Nucleus accumbens (tissue), 56 donors: ENCODE measurements around the gene ZNF613.
"Not testable (repeated sequence)": the region's sequence is repeated elsewhere in the genome, so short reads cannot be mapped to it uniquely, and the experiment has no call there.

Experiments used
- DNase-seq, 56 donors: peaks; one replicate each; lab custom pipeline; 2025; lab: John Stamatoyannopoulos, UW

The ZNF613 gene

DNA sequence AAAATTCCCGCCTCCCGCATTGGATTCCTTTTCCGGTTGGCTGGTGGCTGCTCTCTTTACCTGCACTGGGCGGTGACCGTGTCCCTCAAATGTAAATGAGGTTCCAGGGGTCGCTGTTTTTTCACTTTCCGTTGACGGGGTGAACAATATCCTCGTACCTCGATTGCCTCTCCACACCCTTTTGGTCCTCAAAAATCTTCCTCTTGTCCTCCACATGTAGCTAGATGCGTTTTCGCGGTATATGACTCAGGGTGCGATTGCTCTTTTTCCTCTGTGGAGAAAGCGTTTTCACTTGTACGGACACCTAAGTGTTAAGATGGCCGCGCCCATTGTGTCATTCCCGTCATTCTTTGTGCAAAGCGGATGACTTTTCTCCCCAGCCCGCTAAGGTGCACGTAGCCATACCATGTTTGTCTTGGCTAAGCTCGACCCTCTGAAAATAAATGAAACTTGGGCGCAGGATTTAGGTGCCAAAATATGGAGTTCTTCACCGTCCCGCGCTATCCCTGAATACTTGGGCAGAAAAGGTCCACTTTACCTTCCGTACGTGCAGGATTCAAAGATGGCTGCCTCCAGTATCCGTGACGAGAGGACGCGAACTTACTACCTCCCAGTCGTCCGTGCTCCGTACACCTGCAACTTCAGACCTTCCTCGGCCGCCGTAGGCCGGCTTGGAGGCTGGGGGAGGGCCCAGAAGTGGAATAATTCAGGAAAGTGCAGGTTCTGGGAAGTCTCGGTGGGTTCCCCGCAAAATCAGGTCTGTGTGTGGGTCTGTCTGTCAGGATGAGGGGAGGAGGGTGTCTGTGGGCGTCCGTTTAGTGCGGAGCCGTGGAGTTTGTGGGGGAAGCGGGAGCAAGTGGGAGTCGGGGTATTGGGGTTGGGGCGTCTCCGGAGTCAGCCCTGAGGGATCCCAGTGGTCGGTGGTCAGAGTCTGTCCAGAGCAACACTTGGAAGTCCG lies at the start of gene ZNF613:
Gene ZNF613, plus strand, starts transcription at position 689 of the 958 bp plus-strand sequence. CDS start 8,749 bp downstream, outside the sequence.
- DNase-seq, result peak; percentile 55 to 97 (median 90)

DNA sequence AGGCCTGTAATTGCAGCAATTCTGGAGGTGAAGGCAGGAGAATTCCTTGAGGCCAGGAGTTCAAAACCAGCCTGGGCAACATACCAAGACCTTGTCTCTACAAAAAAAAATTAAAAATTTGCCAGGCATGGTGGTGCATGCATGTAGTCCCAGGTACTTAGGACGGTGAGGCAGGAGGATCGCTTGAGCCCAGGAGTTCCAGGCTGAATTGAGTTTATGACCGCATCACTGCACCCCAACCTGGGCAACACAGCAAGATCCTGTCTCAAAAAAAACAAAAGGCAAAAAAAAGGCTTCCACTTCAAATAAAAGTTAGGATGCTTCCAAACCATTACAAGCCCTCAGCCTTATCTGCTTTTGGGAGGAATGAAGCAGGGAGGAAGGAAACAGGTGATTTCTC lies 44.8 kb upstream of the ZNF613 start:
- DNase-seq, result no peak

DNA sequence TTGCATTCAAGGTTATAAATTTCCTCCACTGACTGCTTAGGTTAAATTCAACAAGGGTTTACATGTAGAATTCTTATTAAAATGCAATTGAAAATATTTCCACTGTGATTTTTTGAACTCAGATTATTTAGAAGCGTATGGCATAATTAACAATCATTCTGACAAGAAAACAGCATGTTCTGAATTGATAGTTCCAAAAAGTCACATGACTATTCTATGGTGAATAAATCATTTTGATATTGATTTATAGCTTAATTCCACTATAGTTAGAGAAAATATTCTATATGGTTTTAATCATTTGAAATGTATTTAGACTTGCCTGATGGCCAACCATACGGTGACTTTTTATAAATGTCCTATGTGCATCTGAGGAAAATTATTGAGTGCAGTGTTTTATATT lies 42.6 kb upstream of the ZNF613 start:
- DNase-seq, result no peak

DNA sequence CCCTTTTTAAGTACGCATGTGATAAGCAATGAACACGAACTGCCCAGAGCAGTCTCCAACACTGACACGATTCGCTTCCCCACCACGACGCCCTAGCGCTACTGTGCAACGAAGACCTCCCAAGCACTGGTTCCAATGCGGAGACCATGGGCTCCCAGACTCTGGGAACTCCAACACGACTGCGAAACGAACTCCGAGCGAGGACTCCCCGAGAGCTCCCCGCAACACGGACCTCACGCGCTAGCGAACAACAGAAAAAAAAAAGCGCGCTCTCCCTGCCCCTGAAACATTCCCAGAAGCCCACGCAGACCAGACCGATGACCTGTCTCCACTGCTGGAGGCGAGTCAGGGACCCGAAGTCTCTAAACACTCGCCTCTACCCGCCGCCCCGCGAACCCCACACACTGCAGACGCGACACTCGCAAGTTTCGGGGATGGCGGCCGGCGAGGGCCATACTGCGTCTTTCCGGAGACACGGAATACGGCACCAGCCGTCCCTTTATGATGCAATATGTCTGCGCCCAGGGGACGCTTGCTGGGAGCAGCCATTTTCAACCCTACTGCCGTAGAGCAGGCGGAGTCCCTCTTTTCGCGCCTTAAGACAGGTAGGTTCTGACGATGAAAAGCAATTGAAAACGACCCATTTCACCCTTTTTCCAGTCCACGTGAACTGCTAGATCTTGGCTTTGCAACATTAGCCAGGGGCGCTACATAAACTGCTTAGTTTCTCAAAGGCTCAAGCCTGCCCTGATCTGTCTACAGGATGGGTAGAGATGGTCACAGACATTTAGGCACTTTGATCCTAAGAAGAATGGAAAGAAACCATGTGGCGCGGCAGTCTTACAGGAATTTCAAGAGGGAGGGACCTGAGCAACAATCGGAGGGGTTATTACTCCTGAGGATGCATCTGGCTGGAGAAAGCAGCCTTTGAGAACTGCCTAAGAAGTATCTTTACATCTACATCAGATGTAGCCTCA lies 39.5 kb upstream of the ZNF613 start, which contains the start of gene ZNF577:
Gene ZNF577, minus strand, starts transcription at position 430 of the 977 bp plus-strand sequence. CDS start 7,569 bp downstream, outside the sequence.
- DNase-seq, result peak in 55 of 56 donors; percentile 16 to 97 (median 85)

DNA sequence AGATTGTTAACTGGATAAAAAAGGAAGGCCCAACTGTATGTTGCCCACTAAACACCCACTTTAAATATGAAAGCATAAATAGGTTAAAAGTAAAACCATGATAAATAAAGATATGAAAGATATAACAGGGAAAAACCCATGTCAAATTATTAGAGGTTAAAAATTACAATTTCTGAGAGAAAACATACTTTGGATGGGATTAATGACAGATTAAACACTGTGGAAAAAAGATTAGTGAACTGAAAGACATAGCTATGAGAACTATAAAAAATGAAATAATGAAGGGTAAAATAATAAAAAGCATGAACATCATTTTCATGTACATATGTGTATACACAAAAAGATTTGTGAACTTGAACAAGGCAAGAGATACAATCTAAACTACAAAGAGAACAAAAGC lies 37.3 kb upstream of the ZNF613 start:
- no peak for DNase-seq

DNA sequence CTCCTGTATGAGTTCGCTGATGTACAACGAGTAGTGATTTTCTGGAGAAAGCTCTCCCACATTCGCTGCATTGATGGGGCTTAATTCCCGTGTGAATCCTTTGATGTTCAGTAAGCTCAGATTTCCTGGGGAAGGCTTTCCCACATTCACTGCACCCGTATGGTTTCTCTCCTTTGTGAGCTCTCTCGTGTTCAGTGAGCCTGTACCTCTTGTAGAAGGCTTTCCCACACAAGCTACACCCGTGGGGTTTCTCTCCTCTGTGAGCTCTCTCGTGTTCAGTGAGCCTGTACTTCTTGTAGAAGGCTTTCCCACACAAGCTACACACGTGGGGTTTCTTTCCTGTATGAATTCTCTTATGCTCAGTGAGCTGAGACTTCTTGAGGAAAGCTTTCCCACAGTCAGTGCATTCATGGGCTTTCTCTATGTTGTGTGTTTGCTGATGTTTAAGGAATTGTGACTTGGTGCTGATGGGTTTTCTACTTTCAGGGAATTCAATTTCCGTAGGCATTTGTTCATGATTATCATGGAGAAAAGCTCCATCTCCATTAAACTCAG lies 36.0 kb upstream of the ZNF613 start:
- DNase-seq, result no peak

DNA sequence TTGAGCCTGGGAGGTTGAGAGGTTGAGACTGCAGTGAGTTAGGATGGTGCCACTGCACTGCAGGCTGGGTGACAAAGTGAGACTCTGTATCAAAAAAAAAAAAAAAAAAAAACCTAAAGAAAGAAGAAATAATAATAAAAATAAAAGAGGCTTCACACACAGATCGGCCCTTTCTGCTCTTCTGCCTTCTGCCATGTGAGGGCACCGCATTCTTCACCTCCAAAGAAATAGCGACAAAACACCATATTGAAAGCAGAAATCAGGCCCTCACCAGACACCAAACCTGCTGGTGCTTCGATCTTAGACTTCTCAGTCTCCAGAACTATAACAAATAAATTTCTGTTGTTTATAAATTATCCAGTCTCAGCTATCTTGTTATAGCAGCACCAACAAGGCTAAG lies 25.4 kb upstream of the ZNF613 start:
- DNase-seq, result no peak

DNA sequence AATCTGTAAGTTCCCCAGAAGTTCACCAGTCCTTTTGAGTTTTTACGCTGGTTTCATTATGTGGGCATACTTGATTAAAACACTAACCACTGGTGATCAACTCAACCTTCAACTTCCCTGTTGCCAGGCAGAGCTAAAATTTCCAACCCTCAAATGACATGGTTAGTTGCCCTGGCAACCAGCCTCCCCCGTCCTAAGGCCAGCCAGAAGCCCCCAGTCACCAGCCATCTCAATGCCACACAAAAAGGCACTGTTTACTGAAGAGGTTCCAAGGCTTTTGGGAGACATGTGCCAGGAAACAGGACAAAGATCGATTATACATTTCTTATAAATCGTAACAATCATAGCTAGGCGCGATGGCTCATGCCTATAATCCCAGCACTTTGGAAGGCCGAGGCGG lies 24.1 kb upstream of the ZNF613 start:
- DNase-seq, result peak in 42 of 56 donors; percentile 1 to 59 (median 22)

DNA sequence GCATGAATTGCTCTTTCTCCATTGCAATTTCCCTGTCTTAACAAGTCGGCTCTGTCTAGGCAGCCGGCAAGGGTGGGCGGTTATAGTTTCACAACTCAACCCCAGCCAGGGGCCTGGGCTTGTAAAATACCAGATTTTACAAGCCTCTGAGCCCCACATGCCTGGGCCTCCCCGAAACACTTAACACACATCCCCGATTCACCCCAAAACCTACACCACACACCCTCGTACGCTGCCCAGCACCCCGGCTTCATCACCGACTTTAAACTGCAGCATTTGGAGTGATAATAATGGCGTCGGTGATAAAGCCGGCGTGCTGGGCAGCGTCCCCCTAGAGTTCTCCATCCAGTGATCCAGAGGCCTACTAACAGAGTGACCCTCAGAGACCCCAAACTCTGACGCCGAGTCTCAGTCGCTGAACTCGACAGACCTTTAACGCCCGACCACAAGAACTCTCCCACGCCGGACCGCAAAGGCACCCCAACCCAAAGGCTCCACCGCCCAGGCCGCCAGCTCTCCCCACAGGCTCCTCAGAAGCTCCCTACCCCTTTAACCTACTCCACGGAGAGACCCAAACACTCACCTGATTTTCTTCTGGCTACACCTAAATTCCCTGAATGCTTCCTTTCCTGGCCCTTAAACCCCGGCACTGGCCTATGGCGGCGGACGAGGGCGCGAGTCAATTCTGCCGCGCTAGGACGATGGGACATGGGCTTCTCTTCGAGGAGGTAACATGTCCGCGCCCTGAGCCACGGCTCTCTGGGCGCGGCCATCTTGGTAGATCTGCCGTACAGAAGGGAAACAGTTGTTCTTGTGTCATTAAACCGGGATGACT lies 22.7 kb upstream of the ZNF613 start, which contains the start of gene ZNF649:
Gene ZNF649, minus strand, starts transcription at position 687 of the 835 bp plus-strand sequence. CDS start 4,910 bp downstream, outside the sequence.
- DNase-seq, result peak; percentile 30 to 91 (median 72)

DNA sequence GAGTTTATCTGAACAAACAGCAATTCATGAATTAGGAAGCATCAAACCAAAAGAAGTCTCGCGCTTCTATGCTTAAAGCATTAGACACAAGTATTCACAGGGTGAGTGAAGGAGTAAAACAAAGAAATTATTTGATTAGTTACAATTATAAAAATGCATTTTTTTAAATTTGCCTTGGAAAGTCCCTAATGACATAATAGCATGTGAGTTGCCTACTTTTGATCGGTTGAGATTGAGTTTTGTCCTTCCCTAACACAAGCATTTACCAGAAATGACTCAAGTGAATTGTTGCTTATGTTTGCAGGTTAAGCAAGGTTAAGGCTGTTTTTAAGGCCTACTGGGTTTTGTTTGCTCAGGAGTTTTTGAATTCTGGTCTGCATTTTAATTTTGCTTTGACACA lies 22.1 kb upstream of the ZNF613 start:
- DNase-seq, result no peak

DNA sequence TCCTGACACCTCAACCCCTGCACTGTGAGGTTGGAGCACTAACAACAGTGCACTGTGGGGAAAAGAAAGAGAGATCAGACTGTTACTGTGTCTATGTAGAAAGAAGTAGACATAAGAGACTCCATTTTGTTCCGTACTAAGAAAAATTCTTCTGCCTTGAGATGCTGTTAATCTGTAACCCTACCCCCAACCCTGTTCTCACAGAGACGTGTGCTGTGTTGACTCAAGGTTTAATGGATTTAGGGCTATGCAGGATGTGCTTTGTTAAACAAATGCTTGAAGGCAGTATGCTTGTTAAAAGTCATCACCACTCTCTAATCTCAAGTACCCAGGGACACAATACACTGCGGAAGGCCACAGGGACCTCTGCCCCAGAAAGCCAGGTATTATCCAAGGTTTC lies 21.6 kb upstream of the ZNF613 start:
- DNase-seq, result not testable (repeated sequence)

DNA sequence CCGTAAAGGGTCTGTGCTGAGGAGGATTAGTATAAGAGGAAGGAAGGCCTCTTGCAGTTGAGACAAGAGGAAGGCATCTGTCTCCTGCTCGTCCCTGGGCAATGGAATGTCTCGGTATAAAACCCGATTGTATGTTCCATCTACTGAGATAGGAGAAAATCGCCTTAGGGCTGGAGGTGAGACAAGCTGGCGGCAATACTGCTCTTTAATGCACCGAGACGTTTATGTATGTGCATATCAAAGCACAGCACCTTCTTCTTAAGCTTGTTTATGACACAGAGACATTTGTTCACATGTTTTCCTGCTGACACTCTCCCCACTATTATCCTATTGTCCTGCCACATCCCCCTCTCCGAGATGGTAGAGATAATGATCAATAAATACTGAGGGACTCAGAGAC lies 21.2 kb upstream of the ZNF613 start:
- not testable (repeated sequence) for DNase-seq

DNA sequence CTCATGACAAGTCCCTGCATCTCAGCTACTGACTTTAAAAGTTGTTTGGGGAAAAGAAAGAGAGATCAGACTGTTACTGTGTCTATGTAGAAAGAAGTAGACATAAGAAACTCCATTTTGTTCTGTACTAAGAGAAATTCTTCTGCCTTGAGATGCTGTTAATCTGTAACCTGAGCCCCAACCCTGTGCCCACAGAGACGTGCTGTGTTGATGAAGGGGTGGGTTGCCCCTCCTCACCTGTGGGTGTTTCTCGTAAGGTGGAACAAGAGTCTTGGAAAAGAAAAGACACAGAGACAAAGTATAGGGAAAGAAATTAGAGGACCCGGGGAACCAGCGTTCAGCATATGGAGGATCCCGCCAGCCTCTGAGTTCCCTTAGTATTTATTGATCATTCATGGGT lies 19.3 kb upstream of the ZNF613 start:
- DNase-seq, result not testable (repeated sequence)

DNA sequence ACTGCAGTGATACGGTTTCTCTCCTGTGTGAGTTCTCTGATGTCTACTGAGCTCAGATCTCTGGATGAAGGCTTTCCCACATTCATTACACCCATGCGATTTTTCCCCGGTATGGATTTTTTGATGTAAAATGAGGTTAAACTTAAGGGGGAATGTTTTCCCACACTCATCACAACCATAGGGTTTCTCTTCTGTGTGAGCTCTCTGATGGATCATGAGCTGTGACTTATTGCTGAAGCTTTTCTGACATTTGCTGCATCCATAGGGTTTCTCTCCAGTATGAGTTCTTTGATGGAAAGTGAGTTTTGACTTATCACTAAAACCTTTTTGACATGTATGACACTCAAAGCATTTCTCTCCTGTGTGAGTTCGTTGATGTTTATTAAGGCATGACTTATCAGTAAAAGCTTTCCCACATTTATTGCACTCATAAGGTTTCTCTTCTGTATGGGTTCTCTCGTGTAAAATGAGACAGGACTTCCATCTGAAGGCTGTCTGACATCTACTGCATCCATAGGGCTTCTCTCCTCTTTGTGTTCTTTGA lies 11.9 kb upstream of the ZNF613 start:
- DNase-seq, result no peak

DNA sequence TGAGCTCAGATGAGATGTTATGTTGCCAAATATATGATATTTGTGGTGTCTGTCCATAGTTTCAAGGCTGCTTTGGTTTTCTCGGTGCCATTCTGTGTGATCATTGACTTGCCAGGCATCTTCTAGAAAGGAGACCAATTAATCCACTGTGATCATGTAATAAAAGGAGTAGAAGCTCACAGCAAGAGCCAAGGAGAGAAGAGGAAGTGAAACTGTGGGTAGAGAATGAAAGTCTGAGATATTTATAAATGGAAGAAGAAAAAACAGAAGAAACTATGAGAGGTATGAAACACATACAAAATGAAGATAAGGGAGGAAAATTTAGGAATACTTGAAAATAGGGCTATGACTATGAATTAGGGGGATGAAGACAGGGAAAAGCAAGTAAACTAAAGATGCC lies 11.1 kb upstream of the ZNF613 start:
- DNase-seq, result no peak

DNA sequence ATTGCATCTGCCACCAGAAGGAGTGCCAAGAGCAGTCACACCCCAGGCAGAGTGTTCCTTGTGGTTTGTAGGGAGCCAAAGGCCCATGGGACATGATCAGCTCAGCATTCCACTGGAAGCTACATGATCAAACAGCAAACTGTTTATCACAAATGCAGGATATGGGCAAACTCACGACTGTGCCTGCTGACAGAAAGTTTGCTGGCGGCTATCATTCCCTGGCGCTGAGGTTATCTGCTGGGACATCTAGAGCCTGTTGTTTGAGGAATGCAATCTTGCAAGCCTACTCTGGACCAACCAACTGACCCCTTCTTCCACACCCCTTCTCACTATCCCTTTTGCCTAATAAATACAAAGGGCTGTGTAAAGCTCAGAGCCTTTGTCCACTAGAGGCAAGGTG lies 7.7 kb upstream of the ZNF613 start:
- DNase-seq, result no peak

DNA sequence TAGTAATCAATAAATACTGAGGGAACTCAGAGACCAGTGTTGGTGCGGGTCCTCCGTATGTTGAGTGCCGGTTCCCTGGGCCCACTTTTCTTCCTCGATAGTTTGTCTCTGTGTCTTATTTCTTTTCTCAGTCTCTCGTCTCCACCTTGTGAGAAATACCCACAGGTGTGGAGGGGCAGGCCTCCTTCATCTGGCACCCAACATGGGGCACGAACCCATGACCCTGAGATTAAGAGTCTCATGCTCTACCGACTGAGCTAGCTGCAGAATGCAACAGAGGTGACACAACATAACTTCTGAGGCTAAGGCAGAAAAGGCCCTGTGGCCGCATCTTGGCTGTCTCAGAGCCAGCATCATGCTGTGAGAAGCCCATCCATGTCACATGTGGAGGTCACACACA lies 5.3 kb upstream of the ZNF613 start:
- DNase-seq, result no peak

DNA sequence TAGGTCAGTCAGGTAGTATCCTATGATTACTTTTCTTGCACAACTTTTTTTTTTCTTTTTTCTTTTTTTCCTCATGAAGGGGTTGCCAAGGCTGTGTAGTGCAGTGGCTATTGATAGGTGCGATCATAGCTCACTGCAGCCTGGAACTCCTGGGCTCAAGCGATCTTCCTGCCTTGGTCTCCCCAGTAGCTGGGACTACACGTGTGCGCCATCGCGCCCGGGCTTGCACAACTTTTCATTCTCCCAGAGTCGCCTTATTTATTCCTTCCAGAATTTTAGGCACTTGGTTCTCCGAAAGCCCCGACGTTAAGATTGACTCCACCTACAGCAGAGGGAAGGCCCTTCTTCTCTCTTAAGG lies 867 bp upstream of the ZNF613 start:
- no peak for DNase-seq

DNA sequence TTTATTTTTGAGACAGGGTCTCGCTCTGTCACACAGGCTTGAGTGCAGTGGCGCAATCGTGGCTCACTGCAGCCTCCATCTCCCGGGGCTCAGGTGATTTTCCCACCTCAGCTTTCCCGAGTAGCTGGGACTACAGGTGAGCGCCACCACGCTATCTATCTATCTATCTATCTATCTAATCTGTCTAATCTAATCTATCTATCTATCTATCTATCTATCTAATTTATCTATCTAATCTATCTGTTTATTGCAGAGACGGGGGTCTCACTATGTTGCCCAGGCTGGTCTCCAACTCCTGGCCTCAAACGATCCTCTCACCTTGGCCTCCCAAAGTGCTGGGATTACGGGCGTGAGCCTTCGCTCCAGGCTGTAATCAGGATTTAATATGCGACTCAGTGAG lies 587 bp downstream of the ZNF613 start:
- DNase-seq, result no peak
